K562 (cell line): ENCODE data around the gene GNAT2. TPM values are rescaled to one million over a fixed set of nuclear protein-coding genes. Genes with fewer than 3 reads are reported as not detected.

Source experiments
- ARID4B ChIP-seq: sonication (generic); formaldehyde crosslinking; IDR thresholded peaks from 2 replicates; pipeline ENCODE4 v1.8.0; 2022; ENCODE audit warnings: mild to moderate bottlenecking, missing genetic modification reagents
- BACH1 ChIP-seq: fragments of 200-800 bp; sonication (Bioruptor generic); IDR thresholded peaks from 2 replicates; pipeline ENCODE4 v1.6.1; 2016; ENCODE audit warnings: missing genetic modification characterization, missing compliant biosample characterization
- FOXJ2 ChIP-seq: fragments of 200-800 bp; sonication (Bioruptor generic); IDR thresholded peaks from 2 replicates; pipeline ENCODE4 v1.6.1; 2016; ENCODE audit warnings: missing genetic modification characterization, missing compliant biosample characterization
- HCFC1 ChIP-seq: IDR thresholded peaks from 2 replicates; pipeline ENCODE4 v1.6.1; 2012; ENCODE audit warnings: low read depth, low read length, improper control_type of control experiment
- HMG20A ChIP-seq: fragments of 450-650 bp; formaldehyde crosslinking; conservative IDR thresholded peaks from 2 replicates; pipeline ENCODE4 v1.4.0; 2020; ENCODE audit warnings: mild to moderate bottlenecking, mixed read lengths
- HOMEZ ChIP-seq: fragments of 250-450 bp; sonication (Bioruptor Pico); IDR thresholded peaks from 2 replicates; pipeline ENCODE4 v1.4.0; 2020; ENCODE audit warnings: mild to moderate bottlenecking, moderate library complexity
- MAZ ChIP-seq, 2 experiments: fragments of 450-650 bp in 1 of 2; sonication (generic) in 1 of 2; formaldehyde crosslinking; IDR thresholded peaks in 1 of 2; conservative IDR thresholded peaks in 1 of 2; 2 replicates each; pipeline versions ENCODE4 v1.4.0 to v1.5.0; 2020; ENCODE audit warnings: mild to moderate bottlenecking in 1 of 2, missing genetic modification reagents in 1 of 2
- MLLT1 ChIP-seq, 2 experiments: fragments of 450-650 bp; IDR thresholded peaks; 2 replicates each; pipeline ENCODE4 v1.6.1; 2016
- MYNN ChIP-seq, 2 experiments: sonication (generic); formaldehyde crosslinking in 1 of 2; IDR thresholded peaks; 2 replicates each; pipeline versions ENCODE4 v1.5.0 to v1.6.1; 2016 to 2020; ENCODE audit warnings: antibody characterized with exemption in 1 of 2, missing genetic modification reagents in 1 of 2
- NFIC ChIP-seq: fragments of 450-650 bp; IDR thresholded peaks from 2 replicates; pipeline ENCODE4 v1.6.1; 2017; ENCODE audit warnings: mild to moderate bottlenecking, inconsistent platforms
- NKRF ChIP-seq: fragments of 450-650 bp; IDR thresholded peaks from 2 replicates; pipeline ENCODE4 v1.6.1; 2016; ENCODE audit warnings: borderline replicate concordance
- PML ChIP-seq: IDR thresholded peaks from 2 replicates; pipeline ENCODE4 v1.6.1; 2012; ENCODE audit warnings: low read length, inconsistent platforms
- SFPQ ChIP-seq: fragments of 200-400 bp; formaldehyde crosslinking; IDR thresholded peaks from 2 replicates; pipeline ENCODE4 v1.6.1; 2017; ENCODE audit warnings: mild to moderate bottlenecking, low read depth, low read length, moderate library complexity
- SNIP1 ChIP-seq: fragments of 450-650 bp; IDR thresholded peaks from 2 replicates; pipeline ENCODE4 v1.7.1; 2017; ENCODE audit warnings: low read depth, mild to moderate bottlenecking
- polyA plus RNA-seq, 8 experiments: library from polyadenylated mRNA; depleted of rRNA in 4 of 8; stranded (reverse) in 5 of 8; unstranded in 3 of 8; fragments of >200 nt; fragmentation: Nextera tagmentation in 2 of 8; fragmentation: Illumina TruSeq in 1 of 8; extraction: Ambion mirVana in 2 of 8; extraction: Trizol in 1 of 8; gene quantifications; 2 replicates each; pipeline versions ENCODE4 v1.2.1 to v1.2.3, GENCODE V29; 2011 to 2014; ENCODE audit warnings: inconsistent platforms in 1 of 8, missing spikeins in 1 of 8
- total RNA-seq, 7 experiments: library from RNA; depleted of rRNA in 6 of 7; stranded (reverse); fragments of >200 nt in 6 of 7; fragmentation: Illumina TruSeq in 2 of 7; extraction: Trizol in 2 of 7; gene quantifications; 2 replicates each; pipeline versions ENCODE4 v1.2.1 to v1.2.3, GENCODE V29; 2011 to 2021; ENCODE audit warnings: low replicate concordance in 1 of 7

The GNAT2 gene
- total and polyA plus RNA-seq, 9 of the 15 experiments (the other 6 are each of a cell fraction or from before 2014, with no cell fraction given), result 0.06 to 0.52 (median 0.24) TPM; not detected in 1

- no peak for TF ChIP-seq ARID4B (CRISPR knock-in tag)
- no peak for TF ChIP-seq FOXJ2 (tag)
- TF ChIP-seq SFPQ, result no peak
- no peak for TF ChIP-seq HMG20A (CRISPR knock-in tag)
- TF ChIP-seq NFIC, result no peak
- no peak for TF ChIP-seq HOMEZ
- TF ChIP-seq MYNN (IDR thresholded peaks at IDR 0.05), result no peak
- no peak for TF ChIP-seq MYNN (CRISPR knock-in tag; IDR thresholded peaks at IDR 0.05)
- no peak for TF ChIP-seq BACH1 (tag)
- peak; percentile 61; the same call in 1 of the 2 replicates for TF ChIP-seq PML
- no peak for TF ChIP-seq SNIP1
- no peak for TF ChIP-seq MLLT1 (IDR thresholded peaks at IDR 0.05)
- TF ChIP-seq NKRF, result peak; percentile 77; the same call in 1 of the 2 replicates
- peak; percentile 84 to 95 for TF ChIP-seq MAZ (CRISPR knock-in tag; conservative IDR thresholded peaks at IDR 0.05 in 1 of 2, IDR thresholded peaks at IDR 0.05 in 1 of 2)
- TF ChIP-seq HCFC1, result peak; percentile 53; the same call in 1 of the 2 replicates
These were observed 36.5 kb upstream of the GNAT2 start, which contains the start of gene GSTM4 (continued) for GRCh38 chr1:109655615-109656519.
